Loucy (cell line): ENCODE results near the gene CAMTA1.

Experiments
- H2AFZ ChIP-seq: fragments of 200-600 bp; sonication (generic); 2 replicates; pipeline ENCODE4 v1.6.0; 2016; ENCODE audit warnings: antibody characterized with exemption, mild to moderate bottlenecking, low read length, moderate library complexity
- H3F3A ChIP-seq: fragments of 200-600 bp; 2 replicates; pipeline ENCODE4 v1.6.0; 2016; ENCODE audit warnings: antibody characterized with exemption, low read depth, mild to moderate bottlenecking
- H3K27me3 ChIP-seq: fragments of 200-600 bp; sonication (generic); 2 replicates; pipeline ENCODE4 v1.6.1; 2014; ENCODE audit warnings: low read length, mild to moderate bottlenecking; ENCODE audit not compliant: insufficient read depth, poor library complexity, severe bottlenecking
- H3K36me3 ChIP-seq: fragments of 200-600 bp; sonication (generic); 2 replicates; pipeline ENCODE4 v1.6.1; 2016; ENCODE audit warnings: low read length; ENCODE audit not compliant: insufficient read depth
- H3K4me1 ChIP-seq: fragments of 200-600 bp; sonication (generic); 2 replicates; pipeline ENCODE4 v1.5.1; 2014; ENCODE audit warnings: low read length, mild to moderate bottlenecking; ENCODE audit not compliant: insufficient read depth, poor library complexity, severe bottlenecking
- H3K4me2 ChIP-seq: fragments of 200-600 bp; sonication (generic); 2 replicates; pipeline ENCODE4 v1.6.0; 2014; ENCODE audit warnings: antibody characterized with exemption, low read length, low read depth, mild to moderate bottlenecking; ENCODE audit not compliant: poor library complexity, severe bottlenecking
- H3K4me3 ChIP-seq: fragments of 200-600 bp; sonication (generic); 2 replicates; pipeline ENCODE4 v1.5.1; 2014; ENCODE audit warnings: low read length, mild to moderate bottlenecking, mixed read lengths; ENCODE audit not compliant: poor library complexity, severe bottlenecking
- H3K79me2 ChIP-seq: fragments of 200-600 bp; sonication (generic); 2 replicates; pipeline ENCODE4 v1.6.1; 2014; ENCODE audit warnings: low read length; ENCODE audit not compliant: insufficient read depth
- H3K9ac ChIP-seq: fragments of 200-600 bp; sonication (generic); 2 replicates; pipeline ENCODE4 v1.6.0; 2014; ENCODE audit warnings: mild to moderate bottlenecking, low read depth, low read length, moderate library complexity; ENCODE audit not compliant: poor library complexity, severe bottlenecking
- H3K9me2 ChIP-seq: fragments of 200-600 bp; sonication (generic); replicated peaks from 2 replicates; pipeline ENCODE4 v1.6.1; 2016; ENCODE audit warnings: low read depth, low read length, mixed read lengths
- H3K9me3 ChIP-seq: fragments of 200-600 bp; sonication (generic); 2 replicates; pipeline ENCODE4 v1.6.1; 2014; ENCODE audit warnings: mild to moderate bottlenecking, antibody characterized with exemption, low read length, low read depth; ENCODE audit not compliant: insufficient read depth
- H4K20me1 ChIP-seq: fragments of 200-600 bp; sonication (generic); 2 replicates; pipeline ENCODE4 v1.6.0; 2014; ENCODE audit warnings: antibody characterized with exemption, low read length, mild to moderate bottlenecking; ENCODE audit not compliant: insufficient read depth, poor library complexity, severe bottlenecking
- CTCF ChIP-seq: fragments of 200-600 bp; sonication (generic); conservative IDR thresholded peaks from 2 replicates; pipeline ENCODE4 v1.5.1; 2014; ENCODE audit warnings: mild to moderate bottlenecking, antibody characterized with exemption, low read length
- EZH2phosphoT487 ChIP-seq: fragments of 200-600 bp; IDR thresholded peaks from 2 replicates; pipeline ENCODE4 v1.6.1; 2018; ENCODE audit warnings: antibody characterized with exemption, mild to moderate bottlenecking, moderate library complexity, borderline replicate concordance

Gene CAMTA1

GRCh38 chr1:6886523-6886922, 101.3 kb downstream of the CAMTA1 start:
- Histone ChIP-seq H4K20me1 (peaks cover 3% of the 10 kb centered on the region), H3K4me2 (no peak overlapping the region), H3K4me1 (no peaks in the 10 kb centered on the region), H3K9ac (no peak overlapping the region), H3K9me3 (no peaks in the 10 kb centered on the region), H3K27me3 (no peaks in the 10 kb centered on the region), H3K79me2 (no peaks in the 10 kb centered on the region), H2AFZ (no peak overlapping the region), H3K9me2 (no peaks in the 10 kb centered on the region), H3K4me3 (no peak overlapping the region), H3K36me3 (peaks cover 4% of the 10 kb centered on the region; the same call in 1 of the 2 replicates), H3F3A (no peaks in the 10 kb centered on the region)
- TF ChIP-seq CTCF (no peak), EZH2phosphoT487 (no peak)

GRCh38 chr1:6888268-6888667, 103.0 kb downstream of the CAMTA1 start:
- no peaks in the 10 kb centered on the region for H3K27me3 ChIP-seq
- H3K79me2 ChIP-seq = no peaks in the 10 kb centered on the region
- H3K4me2 ChIP-seq = no peak overlapping the region
- no peak overlapping the region for H3K4me3 ChIP-seq
- no peak overlapping the region for H3K9ac ChIP-seq
- H4K20me1 ChIP-seq = peaks cover 3% of the 10 kb centered on the region
- H3K36me3 ChIP-seq = peaks cover 4% of the 10 kb centered on the region; the same call in 1 of the 2 replicates
- no peaks in the 10 kb centered on the region for H3K9me2 ChIP-seq
- no peaks in the 10 kb centered on the region for H3F3A ChIP-seq
- no peak overlapping the region for H2AFZ ChIP-seq
- H3K4me1 ChIP-seq = no peaks in the 10 kb centered on the region
- TF ChIP-seq CTCF (no peak), EZH2phosphoT487 (no peak)
- H3K9me3 ChIP-seq = no peaks in the 10 kb centered on the region

GRCh38 chr1:6888870-6889269, 103.6 kb downstream of the CAMTA1 start:
- Histone ChIP-seq H3K4me3 (no peak overlapping the region), H3K4me2 (no peak overlapping the region), H3K9me3 (no peaks in the 10 kb centered on the region)

More at GRCh38 chr1:6888870-6889269, 103.6 kb downstream of the CAMTA1 start:
- Histone ChIP-seq H3K36me3 (peaks cover 4% of the 10 kb centered on the region; the same call in 1 of the 2 replicates), H3K9ac (no peak overlapping the region), H2AFZ (no peak overlapping the region), H3K4me1 (no peaks in the 10 kb centered on the region), H3K27me3 (no peaks in the 10 kb centered on the region), H3K9me2 (no peaks in the 10 kb centered on the region), H3F3A (no peaks in the 10 kb centered on the region), H3K79me2 (no peaks in the 10 kb centered on the region), H4K20me1 (peaks cover 3% of the 10 kb centered on the region)
- TF ChIP-seq EZH2phosphoT487 (no peak), CTCF (no peak)
